OCI-LY1 (cell line): ENCODE results near the gene ING4.

Experiments
- EZH2 ChIP-seq: fragments of 200-600 bp; sonication (generic), shearing (Covaris generic); IDR thresholded peaks from 2 replicates; pipeline ENCODE4 v1.8.0; 2017; ENCODE audit warnings: borderline replicate concordance, mixed run types, mild to moderate bottlenecking, antibody characterized with exemption, low read length, moderate library complexity, mixed read lengths
- TF ChIP-seq, protein P1 (sequence below): fragments of 200-600 bp; sonication (generic), shearing (Covaris generic); IDR thresholded peaks from 2 replicates; pipeline ENCODE4 v1.5.1; 2017; ENCODE audit warnings: mild to moderate bottlenecking, antibody characterized with exemption, low read length, moderate library complexity, mixed read lengths

DNA sequence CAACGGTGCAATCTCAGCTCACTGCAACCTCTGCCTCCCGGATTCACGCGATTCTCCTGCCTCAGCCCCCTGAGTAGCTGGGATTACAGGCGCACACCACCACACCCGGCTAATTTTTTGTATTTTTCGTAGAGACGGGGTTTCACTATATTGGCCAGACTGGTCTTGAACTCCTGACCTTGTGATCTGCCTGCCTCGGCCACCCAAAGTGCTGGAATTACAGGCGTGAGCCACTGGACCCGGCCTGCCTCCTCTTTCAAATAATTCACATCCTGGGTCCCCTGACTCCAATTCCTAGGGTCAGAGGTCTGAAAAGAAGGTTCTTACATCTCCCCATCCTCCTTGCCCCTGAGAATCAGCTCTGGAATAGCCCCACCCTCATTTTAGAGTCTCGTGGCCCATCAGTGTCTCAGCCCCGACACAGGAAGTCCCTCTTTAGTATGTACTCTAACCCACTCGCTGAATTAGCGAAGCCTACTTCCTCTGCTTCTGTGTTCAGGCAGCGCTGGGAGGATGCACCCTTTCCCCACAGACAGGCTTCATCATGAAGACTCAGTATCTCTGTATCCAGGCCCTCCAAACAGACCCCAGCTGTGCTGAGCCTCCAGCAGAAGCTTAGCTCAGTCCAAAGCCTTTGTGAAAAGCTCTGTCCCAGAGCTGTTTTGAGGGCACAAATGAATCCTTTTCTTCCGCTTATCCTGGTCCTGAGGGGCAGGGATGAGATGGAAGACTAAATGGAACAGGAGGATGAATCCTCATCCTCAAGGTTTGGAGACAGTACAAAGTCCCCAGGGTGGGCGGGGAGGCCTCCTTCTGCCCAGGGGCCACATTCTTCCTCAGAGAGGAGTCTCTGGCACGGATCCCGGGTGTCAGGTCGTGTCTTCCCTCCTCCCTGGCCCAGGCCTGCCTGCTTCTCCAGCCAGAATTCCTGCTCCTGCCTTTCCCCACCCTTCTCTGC lies 30.6 kb downstream of the ING4 start:
- TF ChIP-seq, protein P1, sequence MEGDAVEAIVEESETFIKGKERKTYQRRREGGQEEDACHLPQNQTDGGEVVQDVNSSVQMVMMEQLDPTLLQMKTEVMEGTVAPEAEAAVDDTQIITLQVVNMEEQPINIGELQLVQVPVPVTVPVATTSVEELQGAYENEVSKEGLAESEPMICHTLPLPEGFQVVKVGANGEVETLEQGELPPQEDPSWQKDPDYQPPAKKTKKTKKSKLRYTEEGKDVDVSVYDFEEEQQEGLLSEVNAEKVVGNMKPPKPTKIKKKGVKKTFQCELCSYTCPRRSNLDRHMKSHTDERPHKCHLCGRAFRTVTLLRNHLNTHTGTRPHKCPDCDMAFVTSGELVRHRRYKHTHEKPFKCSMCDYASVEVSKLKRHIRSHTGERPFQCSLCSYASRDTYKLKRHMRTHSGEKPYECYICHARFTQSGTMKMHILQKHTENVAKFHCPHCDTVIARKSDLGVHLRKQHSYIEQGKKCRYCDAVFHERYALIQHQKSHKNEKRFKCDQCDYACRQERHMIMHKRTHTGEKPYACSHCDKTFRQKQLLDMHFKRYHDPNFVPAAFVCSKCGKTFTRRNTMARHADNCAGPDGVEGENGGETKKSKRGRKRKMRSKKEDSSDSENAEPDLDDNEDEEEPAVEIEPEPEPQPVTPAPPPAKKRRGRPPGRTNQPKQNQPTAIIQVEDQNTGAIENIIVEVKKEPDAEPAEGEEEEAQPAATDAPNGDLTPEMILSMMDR, result no peak
- no peak for TF ChIP-seq EZH2
